GM13977 (cell line): ENCODE data around the gene DUSP6.

Source experiments
- DNase-seq: peaks from one replicate; pipeline ENCODE4 v3.0.0; 2012; ENCODE audit warnings: low spot score
- in situ Hi-C: fragments of 300-500 bp; cut with MboI; formaldehyde crosslinking; loops from one replicate; pipeline ENCODE4 v1.12.0; 2022; ENCODE audit warnings: low sequenced_read_pairs, low pct_unique_long_range_greater_than_20kb, mixed read lengths, inconsistent platforms; ENCODE audit not compliant: unreplicated experiment
- TF ChIP-seq, protein P1 (sequence below): IDR thresholded peaks from 2 replicates; pipeline ENCODE4 v1.5.1; 2012; ENCODE audit warnings: mild to moderate bottlenecking, control low read depth; ENCODE audit not compliant: insufficient read depth; ENCODE audit errors: extremely low read depth, missing control alignments

Gene DUSP6

DNA sequence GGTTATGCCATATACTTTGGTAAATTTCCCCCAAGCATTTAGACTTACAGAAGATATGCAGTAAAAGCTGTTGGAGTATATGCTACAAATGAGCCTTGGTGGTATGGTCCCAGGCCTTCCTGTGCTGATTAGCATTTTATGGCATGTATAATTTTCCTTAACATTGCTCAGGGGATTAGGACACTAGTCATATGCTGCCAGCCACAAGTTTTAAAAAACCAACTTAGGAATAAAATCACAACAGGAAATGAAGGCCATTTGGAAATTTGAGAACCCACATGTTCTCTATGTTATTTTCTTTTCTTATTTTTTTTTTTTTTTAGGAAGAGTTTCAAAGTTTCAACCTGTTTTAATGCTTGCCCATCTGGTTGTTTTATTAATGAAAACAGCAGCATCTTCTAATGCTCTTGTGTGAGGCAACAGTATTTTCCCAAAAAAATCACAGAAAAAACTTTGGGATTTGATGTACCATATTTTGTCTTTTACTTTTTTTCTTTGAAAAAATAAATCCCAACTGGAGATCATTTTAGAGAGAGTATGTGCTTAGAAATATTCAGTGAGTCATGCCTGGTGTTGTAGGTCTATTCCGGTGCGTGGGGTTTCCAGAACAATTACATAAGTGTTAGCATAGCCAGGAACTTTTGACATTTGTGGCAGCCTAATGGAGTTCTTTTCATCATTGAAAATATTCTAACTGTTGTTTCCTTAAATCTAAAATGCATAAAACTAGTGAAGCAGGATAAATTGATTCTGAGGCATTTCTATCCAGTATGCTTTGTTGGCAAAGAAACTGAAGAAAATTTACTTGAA, 21.7 kb upstream of the DUSP6 start:
- in situ Hi-C loops: no loop called here
- DNase-seq: no peak
- TF ChIP-seq, protein P1, sequence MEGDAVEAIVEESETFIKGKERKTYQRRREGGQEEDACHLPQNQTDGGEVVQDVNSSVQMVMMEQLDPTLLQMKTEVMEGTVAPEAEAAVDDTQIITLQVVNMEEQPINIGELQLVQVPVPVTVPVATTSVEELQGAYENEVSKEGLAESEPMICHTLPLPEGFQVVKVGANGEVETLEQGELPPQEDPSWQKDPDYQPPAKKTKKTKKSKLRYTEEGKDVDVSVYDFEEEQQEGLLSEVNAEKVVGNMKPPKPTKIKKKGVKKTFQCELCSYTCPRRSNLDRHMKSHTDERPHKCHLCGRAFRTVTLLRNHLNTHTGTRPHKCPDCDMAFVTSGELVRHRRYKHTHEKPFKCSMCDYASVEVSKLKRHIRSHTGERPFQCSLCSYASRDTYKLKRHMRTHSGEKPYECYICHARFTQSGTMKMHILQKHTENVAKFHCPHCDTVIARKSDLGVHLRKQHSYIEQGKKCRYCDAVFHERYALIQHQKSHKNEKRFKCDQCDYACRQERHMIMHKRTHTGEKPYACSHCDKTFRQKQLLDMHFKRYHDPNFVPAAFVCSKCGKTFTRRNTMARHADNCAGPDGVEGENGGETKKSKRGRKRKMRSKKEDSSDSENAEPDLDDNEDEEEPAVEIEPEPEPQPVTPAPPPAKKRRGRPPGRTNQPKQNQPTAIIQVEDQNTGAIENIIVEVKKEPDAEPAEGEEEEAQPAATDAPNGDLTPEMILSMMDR: no peak

DNA sequence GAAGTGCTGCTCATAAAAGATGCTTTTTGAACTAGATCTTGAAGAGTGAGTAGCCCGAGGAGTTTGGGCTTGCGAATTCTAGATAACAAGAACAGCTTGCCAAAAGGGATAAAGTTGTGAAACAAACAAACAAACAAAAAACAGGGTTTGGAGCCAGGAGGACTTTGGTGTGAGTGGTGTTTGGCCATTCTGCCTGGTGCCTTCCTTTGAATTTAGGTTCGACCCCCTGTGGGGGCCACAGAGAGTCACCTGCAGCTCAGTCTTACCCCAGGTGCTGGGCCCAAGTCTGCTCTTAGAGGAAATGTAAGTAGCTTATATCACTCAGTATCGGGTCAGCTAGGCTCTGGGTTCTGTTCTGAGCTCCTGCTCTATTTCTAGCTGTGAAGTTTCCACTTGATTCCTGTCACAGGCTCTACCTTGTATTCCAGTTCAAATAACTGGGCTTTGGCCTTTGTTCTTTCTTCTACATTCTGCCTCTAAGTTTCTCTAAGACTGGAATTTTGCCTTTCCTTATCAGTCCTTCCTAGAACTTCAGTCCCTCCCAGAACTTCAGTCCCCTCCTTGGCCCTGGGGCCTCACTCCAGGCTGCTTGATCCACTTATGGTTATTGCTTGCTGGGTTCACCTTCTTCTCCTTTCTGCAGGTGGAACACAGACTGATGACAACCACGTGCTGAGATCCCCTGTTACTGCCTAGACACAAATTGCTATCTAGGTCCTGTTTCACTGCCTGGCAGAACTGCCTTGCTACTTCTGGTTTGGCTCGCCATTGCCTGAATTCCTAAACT, 20.5 kb upstream of the DUSP6 start:
- in situ Hi-C loops: no loop called here
- DNase-seq: no peak
- TF ChIP-seq, protein P1: no peak

DNA sequence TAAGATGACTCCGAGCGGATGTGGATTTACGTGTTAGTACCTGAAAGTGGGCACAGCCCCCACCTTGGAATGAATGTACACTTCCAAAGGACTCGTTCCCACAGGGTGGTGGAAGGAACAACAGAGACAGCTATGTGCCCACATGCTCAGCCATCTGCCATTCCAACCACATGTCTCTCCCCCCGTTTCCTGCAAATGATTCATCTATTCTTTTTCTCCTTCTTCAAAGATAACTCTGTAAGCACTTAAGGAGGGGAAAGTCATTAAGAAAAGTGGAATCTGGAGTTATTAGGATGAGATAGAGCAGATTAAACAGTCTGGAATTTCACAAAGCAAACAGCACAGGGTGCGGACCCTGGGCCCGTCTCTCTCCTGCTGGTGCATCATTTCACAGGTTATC, 18.5 kb upstream of the DUSP6 start:
- no peak for DNase-seq
- TF ChIP-seq, protein P1: no peak
- in situ Hi-C loops: no loop called here

DNA sequence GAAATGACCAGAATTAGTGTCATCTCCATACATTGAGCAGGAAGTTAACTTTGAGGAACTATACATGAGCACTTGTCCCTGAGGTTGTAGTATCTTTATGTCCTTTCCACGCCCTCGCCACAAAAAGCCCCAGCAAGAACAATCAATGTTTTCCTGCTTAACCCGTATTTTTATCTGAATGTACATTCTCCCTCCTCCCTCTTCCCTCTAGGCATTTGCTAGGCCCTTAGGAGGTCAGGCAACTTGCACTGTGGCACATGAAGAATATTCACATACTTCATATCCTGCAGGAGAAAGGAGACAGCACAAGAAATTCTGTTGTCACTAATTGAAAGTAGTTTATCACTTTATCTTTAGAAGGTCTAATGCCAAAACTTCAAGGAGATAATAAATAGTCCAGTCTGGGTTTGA, 18.1 kb upstream of the DUSP6 start:
- TF ChIP-seq, protein P1: no peak
- no peak for DNase-seq
- in situ Hi-C loops: no loop called here

DNA sequence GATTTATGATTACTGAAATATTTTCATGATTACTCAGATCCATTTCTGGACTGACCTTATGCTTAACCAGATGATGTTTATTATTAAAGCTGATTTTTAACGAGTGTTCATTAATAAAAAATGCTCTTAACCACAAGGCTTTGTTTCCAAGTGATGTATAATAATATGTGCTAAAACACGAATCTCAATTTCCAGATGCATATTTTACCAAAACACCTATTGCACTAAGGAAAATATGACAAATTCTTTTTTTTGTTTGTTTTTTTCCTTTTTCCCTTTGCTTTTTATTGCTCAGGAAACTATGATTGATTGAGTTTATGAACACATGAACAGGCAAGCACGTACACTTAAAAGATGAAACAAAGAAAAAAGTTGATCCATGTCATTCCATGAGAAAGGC, 16.9 kb upstream of the DUSP6 start:
- in situ Hi-C loops: no loop called here
- DNase-seq: no peak
- TF ChIP-seq, protein P1: no peak

DNA sequence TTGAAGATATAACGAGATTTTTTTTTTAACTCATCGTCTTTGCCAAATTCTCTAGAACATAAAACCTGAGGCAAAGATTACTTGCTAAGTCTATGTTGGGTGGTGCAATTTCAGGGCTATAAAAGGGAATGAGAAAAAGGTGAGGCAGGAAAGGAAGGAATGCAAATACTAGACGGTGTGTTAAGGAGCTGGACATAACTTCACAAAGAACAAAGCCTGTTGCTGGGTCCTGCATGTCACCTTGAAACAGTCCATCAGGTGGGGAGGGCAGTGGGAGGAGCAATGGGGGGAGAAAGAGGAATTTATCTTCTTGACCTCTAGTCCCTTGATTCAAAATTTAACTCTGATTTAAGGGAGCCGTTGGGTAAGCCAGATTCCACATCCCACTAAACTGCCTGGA, 16.1 kb upstream of the DUSP6 start:
- DNase-seq: no peak
- in situ Hi-C loops: no loop called here
- TF ChIP-seq, protein P1: no peak
